Fibroblast of peridontal ligament (primary cell): ENCODE measurements around the gene CD300E.
"Not testable (repeated sequence)": the region's sequence is repeated elsewhere in the genome, so short reads cannot be mapped to it uniquely, and the experiment has no call there.

Experiments
- DNase-seq: peaks from one replicate; pipeline ENCODE4 v3.0.0-alpha.2; 2010; ENCODE audit errors: extremely low read depth

The CD300E gene

GRCh38 chr17:74599023-74599399 is 24.5 kb downstream of the CD300E start:
- DNase-seq: no peak

DNA sequence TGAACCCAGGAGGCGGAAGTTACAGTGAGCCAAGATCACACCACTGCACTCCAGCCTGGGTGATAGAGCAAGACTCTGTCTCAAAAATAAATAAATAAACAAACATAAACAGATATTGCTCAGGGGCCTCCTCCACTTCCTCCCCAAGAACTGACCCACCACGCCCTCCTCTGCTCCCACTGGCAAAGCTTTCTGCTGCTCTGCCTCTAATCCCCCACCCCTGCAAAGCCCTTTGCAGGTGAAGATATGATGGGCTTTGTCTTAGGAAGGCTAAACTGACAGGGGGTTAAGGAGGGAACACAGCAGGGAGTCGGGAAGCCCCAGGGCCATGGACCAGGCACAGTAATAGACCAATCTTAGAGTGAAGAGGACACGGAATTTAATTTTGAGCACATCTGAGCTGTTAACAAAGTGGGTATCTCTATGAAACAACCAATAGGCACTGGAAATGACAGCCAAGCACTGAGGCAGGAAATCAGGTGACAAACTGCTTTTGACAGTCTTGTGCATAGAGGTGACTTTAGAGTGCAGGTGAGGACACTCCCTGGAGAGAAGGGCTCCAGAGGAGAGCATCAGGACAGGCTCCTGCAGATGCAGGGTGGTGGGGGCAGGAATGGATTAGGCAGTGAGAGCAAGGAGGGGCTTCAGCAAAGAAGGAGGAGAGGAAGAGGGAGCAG is 25.1 kb downstream of the CD300E start:
- DNase-seq: no peak

DNA sequence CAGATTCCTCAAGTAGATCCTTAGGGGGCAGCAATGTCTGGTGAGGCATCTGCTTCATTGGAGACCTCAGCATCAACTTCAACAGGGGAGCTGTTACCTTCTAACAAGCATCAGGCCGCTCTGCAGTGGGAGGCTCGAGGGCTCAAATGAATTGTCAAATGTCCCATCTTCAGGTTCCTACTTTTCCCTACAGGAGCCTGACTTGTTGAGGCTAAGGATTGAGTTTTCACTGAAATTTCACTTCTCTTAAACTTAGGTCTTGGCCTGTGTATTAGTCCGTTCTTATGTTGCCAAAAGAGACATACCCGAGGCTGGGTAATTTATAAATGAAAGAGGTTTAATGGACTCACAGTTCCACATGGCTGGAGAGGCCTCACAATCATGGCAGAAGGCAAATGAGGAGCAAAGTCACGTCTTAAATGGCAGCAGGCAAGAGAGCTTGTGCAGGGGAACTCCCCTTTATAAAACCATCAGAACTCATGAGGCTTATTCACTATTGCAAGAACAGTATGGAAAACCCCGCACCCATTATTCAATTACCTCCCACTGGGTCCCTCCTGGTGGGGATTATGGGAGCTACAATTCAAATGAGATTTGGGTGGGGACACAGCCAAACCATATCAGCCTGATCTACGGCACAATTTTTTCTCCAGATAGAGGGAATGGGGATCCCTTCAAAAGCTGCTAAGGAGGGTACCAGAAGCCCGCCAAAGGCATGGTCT is 26.3 kb downstream of the CD300E start:
- DNase-seq: no peak

DNA sequence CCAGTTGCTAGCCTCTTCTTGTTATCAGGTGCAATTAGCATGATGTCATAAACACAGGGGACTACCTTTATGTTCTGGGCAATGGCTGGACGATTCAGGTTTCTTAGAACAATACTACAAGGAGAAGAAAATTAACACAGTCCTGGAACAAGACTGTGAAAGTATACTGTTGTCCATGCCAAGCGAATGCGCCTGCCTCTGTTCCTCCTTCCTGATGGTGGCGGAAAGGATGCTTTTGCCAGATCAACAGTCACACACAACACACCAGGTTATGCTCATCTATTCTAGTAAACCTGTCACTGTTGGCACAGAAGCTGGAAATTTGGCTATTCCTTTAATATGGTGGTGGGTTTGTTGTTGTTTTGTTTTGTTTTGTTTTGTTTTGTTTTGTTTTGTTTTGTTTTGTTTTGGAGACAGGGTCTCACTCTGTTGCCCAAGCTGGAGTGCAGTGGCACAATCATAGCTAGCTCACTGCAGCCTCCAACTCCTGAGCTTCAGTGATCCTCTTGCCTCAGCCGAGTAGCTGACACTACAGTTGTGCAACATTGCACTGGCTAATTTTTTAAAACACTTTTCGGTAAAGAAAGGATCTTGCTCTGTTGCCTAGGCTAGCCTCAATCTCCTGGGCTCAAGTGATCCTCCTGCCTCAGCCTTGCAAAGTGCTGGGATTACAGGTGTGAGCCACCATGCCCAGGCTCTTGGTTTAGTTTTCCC is 28.3 kb downstream of the CD300E start:
- no peak for DNase-seq

- no peak for DNase-seq
Observed at GRCh38 chr17:74592087-74592990, 31.2 kb downstream of the CD300E start, which contains the start of gene CD300LD. CD300LD (minus strand) TSS chr17:74592283; CDS start chr17:74592202, 81 bp downstream.

DNA sequence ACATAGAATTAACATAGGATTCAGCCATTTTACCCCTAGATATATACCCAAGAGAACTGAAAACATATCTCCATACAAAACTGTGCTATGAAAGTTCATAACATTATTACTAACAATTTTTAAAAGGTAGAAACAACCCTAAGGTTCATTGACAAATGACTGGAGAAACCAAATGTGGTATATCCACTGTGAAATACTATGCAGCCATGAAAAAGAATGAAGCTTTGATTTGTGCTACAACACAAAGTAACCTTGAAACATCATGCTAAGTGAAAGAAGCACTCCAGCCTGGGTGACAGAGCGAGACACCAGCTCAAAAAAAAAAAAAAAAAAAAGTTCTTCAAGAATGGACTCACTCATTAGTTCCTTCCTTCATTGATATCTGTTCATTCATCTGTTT is 32.0 kb downstream of the CD300E start:
- DNase-seq: no peak

DNA sequence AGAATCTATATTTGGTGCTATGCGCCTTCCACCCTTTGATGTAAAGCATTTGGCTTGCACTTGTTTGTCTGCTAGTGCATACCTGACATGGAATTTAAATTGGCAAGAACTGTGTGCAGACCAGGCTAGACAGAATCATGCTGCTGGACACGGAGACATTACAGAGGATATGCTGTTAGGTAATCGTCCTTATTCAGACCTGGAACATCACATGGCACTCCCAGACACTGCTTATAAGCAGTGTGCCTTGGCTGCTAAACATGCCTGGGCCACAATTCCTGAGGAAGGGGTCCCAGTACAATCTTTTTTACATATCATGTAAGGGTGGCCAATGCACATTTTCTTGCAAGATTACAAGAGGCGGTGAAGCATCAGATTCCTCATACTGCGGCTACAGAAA is 37.8 kb downstream of the CD300E start:
- no peak for DNase-seq

GRCh38 chr17:74584292-74585060 is 39.1 kb downstream of the CD300E start:
- DNase-seq: no peak

GRCh38 chr17:74582633-74583032 is 40.9 kb downstream of the CD300E start:
- no peak for DNase-seq

DNA sequence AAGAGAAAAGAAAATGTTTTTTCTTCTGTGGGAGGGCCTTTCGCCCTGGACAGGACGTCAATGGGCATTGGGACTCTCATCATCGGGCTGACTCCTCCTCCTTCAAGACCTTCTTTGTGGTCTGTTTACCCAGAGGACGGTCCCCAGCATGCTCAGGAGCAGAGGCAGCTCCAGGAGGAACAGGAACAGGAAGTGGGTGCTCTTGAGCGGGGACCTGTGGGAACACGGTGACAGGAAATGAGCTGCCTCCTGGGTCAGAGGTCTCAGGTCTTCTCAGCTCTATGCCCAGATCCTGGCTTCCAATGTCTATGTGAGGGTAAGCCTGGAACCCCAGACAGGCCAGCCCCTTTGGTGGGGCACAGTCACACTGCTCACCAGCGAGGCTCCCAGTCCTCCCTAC is 43.6 kb downstream of the CD300E start:
- DNase-seq: no peak

DNA sequence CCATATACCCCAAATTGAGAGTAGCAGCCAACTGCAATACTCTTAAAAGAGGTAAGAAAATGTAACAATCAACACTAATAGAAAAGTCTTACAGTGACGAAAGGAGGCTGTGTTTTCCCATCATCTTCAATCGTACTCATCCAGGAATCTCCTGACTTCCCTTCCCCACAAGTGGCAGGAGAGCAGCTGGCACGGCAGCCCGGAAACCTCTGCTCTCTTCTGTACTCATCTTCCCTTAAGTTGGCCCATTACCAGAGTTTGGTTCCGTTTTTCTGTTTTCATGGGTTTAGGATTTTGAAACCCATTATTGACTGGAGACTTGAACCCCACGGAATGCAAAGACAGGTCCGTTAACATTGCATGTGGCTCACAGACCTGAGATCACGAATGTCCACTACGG is 44.6 kb downstream of the CD300E start:
- no peak for DNase-seq

DNA sequence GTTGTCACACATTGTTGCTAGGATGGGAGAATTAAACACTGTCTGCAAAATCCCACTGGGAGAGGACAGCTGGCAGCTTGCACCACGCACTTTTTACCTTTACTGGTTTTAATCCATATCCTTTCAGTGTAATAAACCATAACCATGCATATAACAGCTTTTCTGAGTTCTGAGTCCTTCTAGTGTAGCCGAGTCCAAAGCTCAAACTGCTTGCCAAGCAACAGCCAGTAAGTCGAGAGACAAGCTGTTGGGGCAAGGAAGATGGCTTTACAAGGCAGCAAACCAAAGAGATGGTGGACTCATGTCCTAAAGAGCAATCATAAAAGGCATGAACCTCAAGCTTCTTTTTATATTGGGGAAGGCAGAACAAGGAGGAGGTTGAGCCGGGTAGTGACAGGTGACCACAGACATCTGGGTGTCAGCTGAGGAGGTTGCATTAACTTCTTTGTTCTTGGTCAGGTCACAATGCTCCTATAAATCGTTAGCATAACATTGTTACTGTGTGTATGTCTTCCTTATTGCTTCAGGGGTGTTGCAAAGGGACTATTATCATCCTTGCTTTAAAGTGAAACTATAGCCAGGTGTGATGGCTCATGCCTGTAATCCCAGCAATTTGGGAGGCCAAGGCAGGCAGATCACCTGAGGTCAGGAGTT is 48.9 kb downstream of the CD300E start:
- no peak for DNase-seq

DNA sequence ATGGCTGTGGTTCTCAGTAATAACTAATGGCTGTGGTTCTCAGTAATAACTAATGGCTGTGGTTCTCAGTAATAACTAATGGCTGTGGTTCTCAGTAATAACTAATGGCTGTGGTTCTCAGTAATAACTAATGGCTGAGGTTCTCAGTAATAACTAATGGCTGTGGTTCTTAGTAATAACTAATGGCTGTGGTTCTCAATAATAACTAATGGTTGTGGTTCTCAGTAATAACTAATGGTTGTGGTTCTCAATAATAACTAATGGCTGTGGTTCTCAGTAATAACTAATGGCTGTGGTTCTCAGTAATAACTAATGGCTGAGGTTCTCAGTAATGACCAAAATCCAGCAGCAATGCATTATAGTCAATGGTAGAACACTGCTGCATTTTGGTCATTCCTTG is 49.9 kb downstream of the CD300E start:
- not testable (repeated sequence) for DNase-seq

DNA sequence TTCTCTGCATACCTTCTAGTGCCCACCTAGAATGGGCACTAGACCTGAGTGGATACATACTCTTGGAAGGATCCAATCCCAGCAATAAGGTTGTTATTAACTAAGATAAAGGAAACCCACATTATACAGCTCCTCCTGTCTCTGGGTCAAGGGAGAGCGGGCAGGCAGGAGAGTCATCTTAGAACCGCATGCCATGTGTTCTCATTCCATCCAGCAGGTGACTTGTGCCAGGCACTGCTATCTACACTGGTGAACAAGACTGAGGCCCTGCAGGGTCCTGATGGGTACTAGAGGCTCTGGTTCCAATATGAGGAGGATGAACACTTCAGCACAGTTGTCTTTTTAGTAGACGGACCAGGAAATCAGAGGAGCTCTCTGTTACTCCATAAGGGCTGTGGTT is 50.4 kb downstream of the CD300E start:
- no peak for DNase-seq

DNA sequence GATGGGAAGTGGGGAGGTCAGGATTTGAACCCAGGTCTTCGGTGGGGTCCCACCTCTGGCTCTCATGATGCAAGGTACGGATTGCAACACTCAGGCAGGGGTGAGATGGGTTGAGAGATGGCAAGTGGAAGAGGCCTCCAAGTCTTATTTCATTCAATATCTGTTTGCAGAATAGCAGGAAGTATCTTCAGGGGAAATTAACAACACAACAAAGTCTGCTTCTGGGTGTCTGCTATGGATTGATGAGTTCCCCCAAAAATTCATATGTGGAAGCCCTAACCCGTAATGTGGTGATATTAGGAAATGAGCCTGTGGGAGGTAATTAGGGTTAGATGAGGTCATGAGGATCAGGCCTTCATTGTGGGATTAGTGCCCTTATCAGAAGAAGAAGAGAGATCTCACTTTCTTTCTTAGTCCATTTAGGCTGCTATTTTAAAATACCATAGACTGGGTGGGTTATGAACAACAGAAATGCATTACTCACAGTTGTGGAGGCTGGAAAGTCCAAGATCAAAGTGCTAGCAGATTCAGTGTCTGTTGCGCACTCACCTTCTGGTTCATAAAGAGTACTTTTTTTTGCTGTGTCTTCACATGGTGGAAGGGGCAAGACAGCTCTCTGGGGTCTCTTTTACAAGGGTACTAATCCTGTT is 51.8 kb downstream of the CD300E start:
- DNase-seq: no peak

DNA sequence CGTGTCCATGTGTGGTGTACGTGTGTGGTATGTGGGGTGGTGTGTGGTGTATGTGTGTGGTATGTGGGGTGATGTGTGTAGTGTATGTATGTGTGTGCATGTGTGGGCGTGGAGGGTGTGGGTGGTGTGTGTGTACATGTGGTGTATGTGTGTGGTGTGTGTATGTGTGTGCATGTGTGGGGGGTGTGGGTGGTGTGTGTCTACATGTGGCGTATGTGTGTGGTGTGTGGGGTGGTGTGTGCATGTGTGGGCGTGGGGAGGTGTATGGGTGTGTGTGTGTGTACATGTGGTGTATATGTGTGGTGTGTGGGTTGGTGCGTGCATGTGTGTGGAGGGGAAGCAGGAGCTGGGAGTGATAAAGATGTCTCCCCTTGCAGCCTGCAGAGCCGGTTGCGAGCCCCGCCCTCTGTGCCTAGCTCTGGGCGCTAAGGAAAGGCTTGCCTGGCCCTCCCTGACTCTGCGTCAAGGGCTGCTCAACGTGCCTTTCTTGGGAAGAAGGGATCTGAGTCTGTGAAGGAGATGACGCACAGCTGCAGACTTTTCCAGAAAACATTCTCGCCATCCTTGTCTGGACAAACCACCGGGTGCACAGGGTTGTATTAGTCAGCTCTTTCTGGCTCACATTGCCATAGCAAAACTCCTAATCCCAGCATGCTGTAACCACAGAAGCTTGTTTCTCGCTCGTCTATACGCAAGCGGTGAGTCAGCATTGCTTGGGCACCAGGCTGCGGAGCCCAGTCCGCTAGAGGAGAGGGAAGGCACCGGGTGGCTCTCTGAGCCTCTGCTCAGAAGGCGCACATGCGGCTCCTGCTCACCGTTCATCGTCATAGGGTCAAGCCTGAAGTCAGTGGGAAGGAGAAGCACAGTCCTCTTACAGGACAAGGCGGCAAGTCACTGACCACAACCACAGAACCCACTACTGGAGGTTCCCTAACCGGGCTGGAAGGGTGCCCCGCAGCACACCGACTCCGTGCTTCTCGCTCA is 54.2 kb downstream of the CD300E start:
- DNase-seq: peak; percentile 37

GRCh38 chr17:74568106-74568873 is 55.2 kb downstream of the CD300E start:
- DNase-seq: no peak

DNA sequence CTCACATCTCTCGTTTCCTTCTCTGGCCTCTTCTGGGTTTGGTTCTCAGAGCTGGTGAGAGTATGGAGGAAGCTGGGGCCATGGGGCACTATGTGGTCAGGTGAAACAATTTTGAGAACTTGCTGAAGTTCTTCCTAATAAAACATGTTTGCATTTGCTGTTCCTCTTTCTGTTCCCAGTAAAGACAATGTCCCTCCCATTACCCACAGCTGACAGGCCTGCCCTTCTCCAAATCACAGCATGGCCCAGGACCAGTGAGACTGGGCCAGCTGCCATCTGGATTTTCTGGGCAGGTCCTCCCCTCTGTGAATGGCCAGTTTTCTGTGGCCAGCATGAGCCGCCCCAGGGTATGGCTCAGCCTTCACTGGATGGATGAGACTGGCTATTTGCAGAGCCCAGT is 56.1 kb downstream of the CD300E start, which contains the start of gene CD300H:
CD300H (minus strand) TSS at position 113 of the 400 bp plus-strand sequence.
- DNase-seq: no peak
